Upper lobe of left lung (tissue), 6 donors: ENCODE data around the gene AURKAIP1. TPM values are rescaled to one million over a fixed set of nuclear protein-coding genes. Genes with fewer than 3 reads are reported as not detected.
"Not testable (repeated sequence)": the region's sequence is repeated elsewhere in the genome, so short reads cannot be mapped to it uniquely, and the experiment has no call there.

ENCODE experiments used
- ATAC-seq, 2 donors: fragments of 200-7000 bp; cut with Tn5 transposase; one replicate each; pipeline ENCODE4 v1.9.1; 2022; ENCODE audit warnings: mild to moderate bottlenecking in 2 of 2, moderate library complexity in 2 of 2; ENCODE audit not compliant: low FRiP score in 2 of 2
- DNase-seq, 2 donors: peaks; one replicate each; pipeline ENCODE4 v3.0.0-alpha.2; 2019 to 2020
- H3K27ac ChIP-seq, 4 donors: fragments of 200-600 bp; sonication (generic); one replicate each; pipeline ENCODE4 v1.5.1; 2016 to 2019
- H3K27me3 ChIP-seq, 4 donors: fragments of 200-600 bp; sonication (generic); one replicate each; pipeline ENCODE4 v1.5.1; 2017 to 2019
- H3K36me3 ChIP-seq, 4 donors: fragments of 200-600 bp; sonication (generic); one replicate each; pipeline ENCODE4 v1.5.1; 2016 to 2019
- H3K4me1 ChIP-seq, 4 donors: fragments of 200-600 bp; sonication (generic); one replicate each; pipeline ENCODE4 v1.5.1; 2018 to 2019
- H3K4me3 ChIP-seq, 4 donors: fragments of 200-600 bp; sonication (generic); one replicate each; pipeline ENCODE4 v1.5.1; 2017 to 2019; ENCODE audit warnings: mild to moderate bottlenecking in 2 of 4, moderate library complexity in 1 of 4
- H3K9me3 ChIP-seq, 4 donors: fragments of 200-600 bp; sonication (generic); one replicate each; pipeline ENCODE4 v1.5.1; 2018 to 2019
- EP300 ChIP-seq, 4 donors: sonication (generic); formaldehyde crosslinking; IDR thresholded peaks; one replicate each; pipeline ENCODE4 v1.5.1; 2017; ENCODE audit warnings: antibody characterized with exemption in 4 of 4, control low read depth in 2 of 4
- POLR2A ChIP-seq, 4 donors: fragments of 450-650 bp; IDR thresholded peaks; one replicate each; pipeline ENCODE4 v1.5.1; 2016 to 2017; ENCODE audit warnings: antibody characterized with exemption in 4 of 4, mild to moderate bottlenecking in 2 of 4
- POLR2AphosphoS5 ChIP-seq, 2 donors: sonication (generic); formaldehyde crosslinking; IDR thresholded peaks; one replicate each; pipeline ENCODE4 v1.5.1; 2017; ENCODE audit warnings: antibody characterized with exemption in 2 of 2
- WGBS, 2 donors: methylation state at CpG; one replicate each; pipeline ENCODE4 v1.1.5; 2017 to 2018; 5-methylcytosine and 5-hydroxymethylcytosine counted together
- total RNA-seq, 6 donors: library from RNA; depleted of rRNA in 4 of 6; stranded (reverse); fragments of >200 nt in 4 of 6; gene quantifications; one replicate each; pipeline versions ENCODE4 v1.1.0 to v1.2.1, GENCODE V29; 2016 to 2021
- TF ChIP-seq, protein P1 (sequence below), 6 experiments: fragments of 450-650 bp in 4 of 6; fragments of 200-600 bp in 2 of 6; sonication (generic) in 2 of 6; IDR thresholded peaks; one replicate each; pipeline ENCODE4 v1.5.1; 2016 to 2019; ENCODE audit warnings: antibody characterized with exemption in 6 of 6
- donor health status: DM: no; HTN: no; CAD: no; lungs with moderate emphysema.
- donor health status: DM: no; HTN: yes; CAD: no; lungs with severe emphysema.

Gene AURKAIP1
- total RNA-seq, 6 donors from 2014 or later, result 76.0 to 149 (median 119) TPM

DNA sequence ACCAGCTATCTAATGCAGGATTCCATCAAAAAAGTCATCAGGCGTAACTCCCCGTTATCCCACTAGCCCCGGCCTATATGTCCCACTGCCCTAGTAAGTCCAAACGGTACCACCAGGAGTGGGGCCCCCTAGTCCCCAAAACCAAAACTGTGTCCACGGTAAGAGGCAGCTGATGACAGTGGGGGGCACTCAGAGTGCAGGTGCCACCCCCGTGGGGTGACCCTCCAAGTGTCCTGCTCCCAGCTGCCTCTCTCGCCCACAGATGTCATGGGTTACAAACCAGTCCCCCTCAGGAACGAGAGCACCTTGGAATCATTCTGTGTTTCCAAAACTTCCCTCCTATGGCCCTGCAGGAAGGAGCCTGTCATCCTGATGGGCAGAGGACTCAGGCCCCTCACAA is 10.9 kb upstream of the AURKAIP1 start:
- Histone ChIP-seq H3K27ac (no peak overlapping the region), H3K27me3 (no peaks in the 10 kb centered on the region), H3K36me3 (peaks cover 54 to 73% (median 62%) of the 10 kb centered on the region in 4 donors), H3K9me3 (no peaks in the 10 kb centered on the region), H3K4me3 (no peak overlapping the region), H3K4me1 (peaks cover 5 to 14% (median 9%) of the 10 kb centered on the region in 4 donors)
- WGBS, 2 donors, result 88 to 93% methylated on average over 8 of the region's 8 CpGs
- DNase-seq (no peak), ATAC-seq (no peak)
- TF ChIP-seq EP300 (IDR thresholded peaks at IDR 0.05) (no peak), POLR2AphosphoS5 (IDR thresholded peaks at IDR 0.05) (no peak), POLR2A (IDR thresholded peaks at IDR 0.05) (no peak)
- TF ChIP-seq, protein P1, sequence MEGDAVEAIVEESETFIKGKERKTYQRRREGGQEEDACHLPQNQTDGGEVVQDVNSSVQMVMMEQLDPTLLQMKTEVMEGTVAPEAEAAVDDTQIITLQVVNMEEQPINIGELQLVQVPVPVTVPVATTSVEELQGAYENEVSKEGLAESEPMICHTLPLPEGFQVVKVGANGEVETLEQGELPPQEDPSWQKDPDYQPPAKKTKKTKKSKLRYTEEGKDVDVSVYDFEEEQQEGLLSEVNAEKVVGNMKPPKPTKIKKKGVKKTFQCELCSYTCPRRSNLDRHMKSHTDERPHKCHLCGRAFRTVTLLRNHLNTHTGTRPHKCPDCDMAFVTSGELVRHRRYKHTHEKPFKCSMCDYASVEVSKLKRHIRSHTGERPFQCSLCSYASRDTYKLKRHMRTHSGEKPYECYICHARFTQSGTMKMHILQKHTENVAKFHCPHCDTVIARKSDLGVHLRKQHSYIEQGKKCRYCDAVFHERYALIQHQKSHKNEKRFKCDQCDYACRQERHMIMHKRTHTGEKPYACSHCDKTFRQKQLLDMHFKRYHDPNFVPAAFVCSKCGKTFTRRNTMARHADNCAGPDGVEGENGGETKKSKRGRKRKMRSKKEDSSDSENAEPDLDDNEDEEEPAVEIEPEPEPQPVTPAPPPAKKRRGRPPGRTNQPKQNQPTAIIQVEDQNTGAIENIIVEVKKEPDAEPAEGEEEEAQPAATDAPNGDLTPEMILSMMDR (IDR thresholded peaks at IDR 0.05), result no peak

- WGBS, 2 donors, result 90 to 94% methylated on average over 28 to 29 of the region's 29 CpGs
- H3K36me3 ChIP-seq, result peaks cover 48 to 73% (median 56%) of the 10 kb centered on the region in 4 donors
- not testable (repeated sequence) for H3K4me3 ChIP-seq, H3K4me1 ChIP-seq, H3K27me3 ChIP-seq, H3K9me3 ChIP-seq, H3K27ac ChIP-seq, DNase-seq, ATAC-seq
These were observed 10.3 kb upstream of the AURKAIP1 start for GRCh38 chr1:1385339-1385738.

DNA sequence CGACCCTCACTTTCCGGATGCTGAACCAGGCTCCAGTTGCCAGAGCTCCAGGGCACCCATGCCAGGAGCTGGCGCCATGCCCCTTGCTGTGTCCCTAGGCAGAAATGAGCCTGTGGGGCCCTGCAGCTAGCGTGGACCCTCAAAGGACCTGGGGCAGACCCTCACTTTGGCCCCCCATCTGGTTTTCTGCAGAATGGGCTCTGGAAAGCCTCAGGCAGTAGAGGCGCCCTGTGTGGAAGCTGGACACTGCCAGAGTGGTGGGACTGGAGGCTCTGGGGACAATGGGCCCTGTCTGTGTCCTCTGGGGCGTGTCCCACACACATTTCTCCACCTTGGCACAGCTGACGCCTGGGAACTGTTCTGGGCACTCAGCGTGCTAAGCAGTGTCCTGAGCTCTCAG is 6.3 kb upstream of the AURKAIP1 start:
- no peak overlapping the region for H3K4me3 ChIP-seq
- DNase-seq (no peak), ATAC-seq (no peak)
- H3K36me3 ChIP-seq, result peaks cover 9 to 33% (median 16%) of the 10 kb centered on the region in 4 donors
- TF ChIP-seq POLR2A (IDR thresholded peaks at IDR 0.05) (no peak), POLR2AphosphoS5 (IDR thresholded peaks at IDR 0.05) (no peak), EP300 (IDR thresholded peaks at IDR 0.05) (no peak)
- TF ChIP-seq, protein P1 (IDR thresholded peaks at IDR 0.05), result no peak
- H3K9me3 ChIP-seq, result no peaks in the 10 kb centered on the region
- H3K27ac ChIP-seq, result peak overlapping the region in 1 of 4 donors; percentile 37
- peaks cover 0 to 1% (median under 1%) of the 10 kb centered on the region in 4 donors for H3K4me1 ChIP-seq
- 70 to 81% methylated on average over 4 to 7 of the region's 8 CpGs for WGBS, 2 donors
- H3K27me3 ChIP-seq, result no peaks in the 10 kb centered on the region

DNA sequence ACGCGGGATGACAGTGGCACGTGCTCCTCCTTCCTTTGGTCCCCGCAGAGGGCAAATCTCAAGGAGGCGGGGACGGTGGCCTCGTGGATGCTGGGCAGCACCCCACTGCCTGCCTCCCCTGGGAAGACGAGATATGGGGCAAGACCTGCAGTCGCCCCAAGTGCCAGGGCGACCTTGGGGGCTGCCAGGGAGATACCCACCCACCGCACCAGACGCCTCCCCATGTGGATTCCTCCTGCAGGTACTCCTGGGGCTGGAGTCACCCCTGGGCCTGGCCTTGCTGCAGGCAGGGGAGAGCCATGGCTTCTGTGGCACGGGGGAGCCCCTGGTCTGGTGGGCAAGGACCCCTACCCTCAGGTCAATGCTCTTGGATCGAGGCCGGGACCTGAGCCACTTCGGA is 5.9 kb upstream of the AURKAIP1 start:
- Histone ChIP-seq H3K4me1 (peaks cover 2 to 6% (median 4%) of the 10 kb centered on the region in 4 donors), H3K4me3 (no peak overlapping the region), H3K9me3 (no peaks in the 10 kb centered on the region), H3K36me3 (peaks cover 4 to 29% (median 12%) of the 10 kb centered on the region in 4 donors), H3K27ac (no peak overlapping the region), H3K27me3 (no peaks in the 10 kb centered on the region)
- TF ChIP-seq, protein P1 (IDR thresholded peaks at IDR 0.05), result no peak
- TF ChIP-seq EP300 (IDR thresholded peaks at IDR 0.05) (no peak), POLR2A (IDR thresholded peaks at IDR 0.05) (no peak), POLR2AphosphoS5 (IDR thresholded peaks at IDR 0.05) (no peak)
- DNase-seq (peak in 1 of 2 donors; percentile 70), ATAC-seq (no peak)
- WGBS, 2 donors, result 88 to 93% methylated on average over 9 to 15 of the region's 16 CpGs

DNA sequence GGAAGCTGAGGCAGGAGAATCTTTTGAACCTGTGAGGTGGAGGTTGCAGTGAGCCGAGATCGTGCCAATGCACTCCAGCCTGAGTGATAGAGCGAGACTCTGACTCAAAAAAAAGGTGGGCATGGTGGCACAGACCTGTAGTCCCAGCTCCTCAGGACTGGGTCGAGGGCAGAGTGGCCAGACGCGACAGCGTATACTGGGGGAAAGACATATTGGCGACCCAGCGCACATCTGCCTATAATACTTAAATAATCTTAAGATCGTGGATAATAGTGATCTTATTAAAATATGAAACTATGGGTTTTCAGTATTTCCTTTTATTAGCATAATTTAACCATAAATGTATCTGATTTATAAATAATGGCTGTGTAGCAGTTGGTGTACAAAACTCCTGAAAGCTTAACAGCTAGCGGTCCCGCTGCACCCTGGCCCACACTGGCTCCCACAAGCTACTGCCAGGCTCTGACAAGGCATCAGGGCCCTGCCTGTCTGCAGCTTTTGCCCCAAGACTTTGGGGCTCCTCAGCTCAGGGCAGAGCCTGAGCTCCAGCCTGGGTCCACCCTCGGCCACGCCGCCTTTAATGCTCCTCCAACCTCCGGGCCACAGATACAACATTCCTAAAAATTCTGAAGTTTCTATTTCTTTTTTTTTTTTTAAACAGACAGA is 2.7 kb upstream of the AURKAIP1 start:
- ATAC-seq (no peak), DNase-seq (peak in 1 of 2 donors; percentile 66)
- peaks cover 17 to 28% (median 22%) of the 10 kb centered on the region in 4 donors for H3K4me1 ChIP-seq

More for the DNA sequence above, 2.7 kb upstream of the AURKAIP1 start:
- 95 to 96% methylated on average over 16 of the region's 16 CpGs for WGBS, 2 donors
- no peak overlapping the region for H3K27ac ChIP-seq
- no peaks in the 10 kb centered on the region for H3K9me3 ChIP-seq
- H3K36me3 ChIP-seq, result peaks cover 0 to 25% (median 13%) of the 10 kb centered on the region in 4 donors
- TF ChIP-seq, protein P1 (IDR thresholded peaks at IDR 0.05), result no peak
- TF ChIP-seq POLR2A (IDR thresholded peaks at IDR 0.05), result no peak
- TF ChIP-seq POLR2AphosphoS5 (IDR thresholded peaks at IDR 0.05), result no peak
- no peak for TF ChIP-seq EP300 (IDR thresholded peaks at IDR 0.05)
- H3K27me3 ChIP-seq, result no peaks in the 10 kb centered on the region
- no peak overlapping the region for H3K4me3 ChIP-seq
